HG03378 (cell line): ENCODE measurements around the gene SLC36A2.
"Not testable (repeated sequence)": the region's sequence is repeated elsewhere in the genome, so short reads cannot be mapped to it uniquely, and the experiment has no call there.

ENCODE experiments used
- ATAC-seq: cut with Tn5 transposase; IDR thresholded peaks from one replicate; pipeline ENCODE4 v1.9.1; 2021; ENCODE audit warnings: mild to moderate bottlenecking, moderate library complexity; ENCODE audit not compliant: unreplicated experiment

The SLC36A2 gene

GRCh38 chr5:151327585-151327984, 19.8 kb downstream of the SLC36A2 start:
- ATAC-seq = no peak

- ATAC-seq = no peak
Observed at GRCh38 chr5:151326266-151326665, 21.1 kb downstream of the SLC36A2 start.

DNA sequence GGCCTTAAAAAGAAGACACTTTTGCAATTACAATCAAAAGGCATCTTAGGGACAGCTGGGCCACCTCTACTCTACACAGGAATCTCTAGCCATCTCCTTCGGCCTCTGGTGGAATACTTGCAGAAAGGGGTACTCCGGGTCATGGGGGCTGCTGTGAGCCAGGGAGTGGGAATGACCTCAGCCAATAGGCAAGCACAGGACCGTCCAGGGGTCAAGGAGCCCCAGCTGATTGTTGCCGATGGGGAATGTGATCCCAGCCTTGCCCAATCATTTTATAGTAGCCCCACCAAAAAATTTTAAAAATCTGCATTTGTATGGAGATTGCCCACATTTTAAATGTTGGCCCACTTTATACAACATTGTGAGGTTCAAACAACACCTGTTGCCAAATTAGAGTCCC, 26.9 kb downstream of the SLC36A2 start:
- ATAC-seq = no peak

GRCh38 chr5:151318850-151319732, 28.3 kb downstream of the SLC36A2 start:
- peak; percentile 80 for ATAC-seq

DNA sequence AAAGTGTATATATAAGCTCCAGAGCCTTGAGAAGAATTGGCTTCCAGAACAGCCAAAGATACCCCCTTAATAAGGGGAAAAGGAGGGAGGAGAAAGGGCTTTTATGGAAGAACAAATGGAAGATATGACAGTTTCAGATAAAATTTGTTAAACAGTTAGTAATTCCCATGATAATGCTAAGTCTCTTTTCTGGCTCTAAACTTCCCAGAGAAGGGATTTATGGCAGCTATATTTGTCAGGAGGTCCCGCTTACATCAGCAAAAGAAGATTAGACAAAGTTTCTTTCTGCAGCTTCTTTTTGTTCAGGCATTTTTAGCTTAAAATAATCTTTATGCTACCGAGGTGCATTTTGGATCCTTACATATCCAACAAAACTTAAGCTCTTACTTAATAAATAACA, 29.5 kb downstream of the SLC36A2 start:
- ATAC-seq = no peak

GRCh38 chr5:151315998-151316597, 31.3 kb downstream of the SLC36A2 start:
- ATAC-seq = peak; percentile 65

DNA sequence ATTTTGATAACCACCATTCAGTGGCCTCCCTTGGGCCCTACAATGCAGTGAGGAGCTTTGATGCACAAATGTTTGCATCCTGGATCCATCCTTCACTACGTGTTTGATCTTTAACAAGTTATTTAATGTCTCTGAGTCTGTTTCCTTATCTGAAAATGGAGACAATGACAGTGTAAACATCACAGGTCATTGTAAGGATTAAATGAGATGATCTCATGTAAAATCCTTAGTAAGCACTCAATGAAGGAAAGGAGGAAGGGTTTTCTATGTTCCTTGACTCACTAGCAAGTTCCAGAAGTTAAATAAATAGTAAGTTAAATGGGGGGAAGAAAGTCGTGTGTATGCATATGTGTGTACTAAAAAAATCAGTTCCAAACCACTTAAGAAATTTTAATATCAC, 34.0 kb downstream of the SLC36A2 start:
- ATAC-seq = no peak

DNA sequence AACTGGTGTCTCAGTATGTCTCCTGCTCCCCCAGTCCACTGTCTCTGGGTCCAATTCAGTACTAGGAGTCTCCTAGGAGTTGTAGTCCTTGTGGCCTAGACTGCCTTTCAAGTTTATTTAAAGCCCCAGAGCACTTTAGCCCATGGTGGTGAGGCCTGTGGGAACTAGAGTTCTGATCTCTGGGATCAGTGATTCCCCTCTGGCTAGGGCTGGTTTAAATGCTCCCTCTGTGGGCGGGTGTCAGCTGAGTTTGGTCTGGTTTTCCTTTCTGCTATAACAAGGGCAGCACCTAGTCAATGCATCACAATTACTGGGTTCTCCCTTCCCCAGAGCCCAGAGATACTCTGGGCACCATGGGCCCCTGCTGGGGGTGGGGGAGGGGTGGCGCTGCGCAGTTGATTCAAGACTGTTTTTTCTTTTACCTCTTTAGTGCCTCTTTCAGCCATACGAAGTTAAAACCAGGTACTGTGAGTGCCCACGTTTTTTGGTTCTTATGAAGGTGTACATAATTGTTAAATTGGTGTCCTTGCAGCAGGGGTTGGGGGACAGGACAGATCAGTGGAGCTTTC, 34.5 kb downstream of the SLC36A2 start:
- ATAC-seq = no peak

GRCh38 chr5:151310932-151311331, 36.4 kb downstream of the SLC36A2 start:
- ATAC-seq = no peak

GRCh38 chr5:151309821-151310220, 37.5 kb downstream of the SLC36A2 start:
- ATAC-seq = not testable (repeated sequence)

DNA sequence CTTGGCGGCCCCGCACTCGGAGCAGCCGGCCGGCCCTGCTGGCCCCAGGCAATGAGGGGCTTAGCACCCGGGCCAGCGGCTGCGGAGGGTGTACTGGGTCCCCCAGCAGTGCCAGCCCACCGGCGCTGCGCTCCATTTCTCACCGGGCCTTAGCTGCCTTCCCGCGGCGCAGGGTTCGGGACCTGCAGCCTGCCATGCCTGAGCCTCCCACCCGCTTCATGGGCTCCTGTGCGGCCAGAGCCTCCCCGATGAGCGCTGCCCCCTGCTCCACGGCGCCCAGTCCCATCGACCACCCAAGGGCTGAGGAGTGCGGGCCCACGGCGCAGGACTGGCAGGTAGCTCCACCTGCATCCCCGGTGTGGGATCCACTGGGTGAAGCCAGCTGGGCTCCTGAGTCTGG, 38.1 kb downstream of the SLC36A2 start:
- not testable (repeated sequence) for ATAC-seq

DNA sequence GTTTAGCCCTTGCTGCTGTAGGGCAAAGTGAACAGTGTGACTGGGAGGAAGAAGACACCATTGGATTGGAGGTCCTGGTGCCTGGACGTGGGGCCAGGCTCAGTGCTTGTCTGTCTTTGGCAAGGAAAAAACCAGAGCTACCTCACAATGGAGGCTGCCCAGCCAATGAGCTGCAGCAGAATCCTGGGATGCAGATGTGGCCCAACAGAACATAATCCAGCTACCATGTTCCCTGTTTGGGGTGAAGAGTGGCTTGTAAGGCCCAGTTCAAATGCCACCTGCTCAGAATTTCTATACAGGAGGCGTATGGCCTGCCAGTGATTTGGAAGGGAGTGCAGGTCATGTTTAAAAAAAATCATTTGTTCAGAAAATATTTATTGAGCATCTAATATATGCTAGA, 43.7 kb downstream of the SLC36A2 start, which contains the start of gene SLC36A3:
Gene SLC36A3, minus strand, starts transcription at position 101 of the 400 bp plus-strand sequence. CDS start 412 bp downstream, outside the sequence.
- ATAC-seq = no peak

- no peak for ATAC-seq
Observed at GRCh38 chr5:151298063-151298855, 49.1 kb downstream of the SLC36A2 start.

GRCh38 chr5:151296974-151297373, 50.4 kb downstream of the SLC36A2 start:
- ATAC-seq = no peak

DNA sequence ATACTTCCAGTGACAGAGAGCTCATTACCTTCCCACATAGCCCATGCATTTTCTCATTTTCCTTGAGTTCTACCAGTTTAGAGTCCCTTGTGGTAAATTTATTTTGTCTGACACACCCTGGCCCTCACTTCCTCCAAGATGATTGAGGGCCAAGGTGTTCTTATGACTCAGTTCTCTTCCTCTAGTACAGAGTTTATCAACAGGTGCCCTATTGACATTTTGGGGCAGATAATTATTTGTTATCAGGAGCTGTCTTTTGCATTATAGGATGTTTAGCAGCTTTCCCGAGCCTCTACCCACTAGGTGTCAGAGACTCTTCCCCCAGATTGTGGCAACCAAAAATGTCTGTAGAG, 50.9 kb downstream of the SLC36A2 start:
- no peak for ATAC-seq

GRCh38 chr5:151295791-151296477, 51.4 kb downstream of the SLC36A2 start:
- no peak for ATAC-seq

GRCh38 chr5:151295138-151295537, 52.2 kb downstream of the SLC36A2 start:
- no peak for ATAC-seq

GRCh38 chr5:151293624-151294023, 53.7 kb downstream of the SLC36A2 start:
- ATAC-seq = no peak

GRCh38 chr5:151288180-151288579, 59.2 kb downstream of the SLC36A2 start:
- ATAC-seq = no peak

GRCh38 chr5:151286246-151286645, 61.1 kb downstream of the SLC36A2 start:
- ATAC-seq = no peak

GRCh38 chr5:151285683-151286082, 61.7 kb downstream of the SLC36A2 start:
- ATAC-seq = no peak
